ENCODE results near the gene ZFP36.

Gene ZFP36

DNA sequence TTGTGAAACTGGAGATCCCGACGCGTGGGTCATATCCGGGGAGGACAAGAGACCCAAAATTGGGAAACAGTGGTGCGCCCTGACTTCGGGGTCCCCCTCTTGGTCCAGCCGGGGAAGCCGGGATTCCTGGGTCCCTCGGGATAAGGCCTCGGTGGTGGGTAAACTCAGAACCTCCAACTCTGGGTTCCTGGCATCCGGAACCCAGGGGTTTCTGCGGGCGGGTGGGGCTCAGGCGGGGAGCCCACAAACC is 688 bp downstream of the ZFP36 start:
- DNase-seq, result no peak

DNA sequence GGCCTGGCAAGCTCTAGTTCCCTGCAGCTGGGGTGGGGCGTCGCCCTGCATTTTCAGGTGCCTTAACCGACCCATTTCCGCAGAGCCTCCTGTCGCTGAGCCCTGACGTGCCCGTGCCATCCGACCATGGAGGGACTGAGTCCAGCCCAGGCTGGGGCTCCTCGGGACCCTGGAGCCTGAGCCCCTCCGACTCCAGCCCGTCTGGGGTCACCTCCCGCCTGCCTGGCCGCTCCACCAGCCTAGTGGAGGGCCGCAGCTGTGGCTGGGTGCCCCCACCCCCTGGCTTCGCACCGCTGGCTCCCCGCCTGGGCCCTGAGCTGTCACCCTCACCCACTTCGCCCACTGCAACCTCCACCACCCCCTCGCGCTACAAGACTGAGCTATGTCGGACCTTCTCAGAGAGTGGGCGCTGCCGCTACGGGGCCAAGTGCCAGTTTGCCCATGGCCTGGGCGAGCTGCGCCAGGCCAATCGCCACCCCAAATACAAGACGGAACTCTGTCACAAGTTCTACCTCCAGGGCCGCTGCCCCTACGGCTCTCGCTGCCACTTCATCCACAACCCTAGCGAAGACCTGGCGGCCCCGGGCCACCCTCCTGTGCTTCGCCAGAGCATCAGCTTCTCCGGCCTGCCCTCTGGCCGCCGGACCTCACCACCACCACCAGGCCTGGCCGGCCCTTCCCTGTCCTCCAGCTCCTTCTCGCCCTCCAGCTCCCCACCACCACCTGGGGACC is 1.2 kb downstream of the ZFP36 start:
- DNase-seq, result peak; percentile 72

DNA sequence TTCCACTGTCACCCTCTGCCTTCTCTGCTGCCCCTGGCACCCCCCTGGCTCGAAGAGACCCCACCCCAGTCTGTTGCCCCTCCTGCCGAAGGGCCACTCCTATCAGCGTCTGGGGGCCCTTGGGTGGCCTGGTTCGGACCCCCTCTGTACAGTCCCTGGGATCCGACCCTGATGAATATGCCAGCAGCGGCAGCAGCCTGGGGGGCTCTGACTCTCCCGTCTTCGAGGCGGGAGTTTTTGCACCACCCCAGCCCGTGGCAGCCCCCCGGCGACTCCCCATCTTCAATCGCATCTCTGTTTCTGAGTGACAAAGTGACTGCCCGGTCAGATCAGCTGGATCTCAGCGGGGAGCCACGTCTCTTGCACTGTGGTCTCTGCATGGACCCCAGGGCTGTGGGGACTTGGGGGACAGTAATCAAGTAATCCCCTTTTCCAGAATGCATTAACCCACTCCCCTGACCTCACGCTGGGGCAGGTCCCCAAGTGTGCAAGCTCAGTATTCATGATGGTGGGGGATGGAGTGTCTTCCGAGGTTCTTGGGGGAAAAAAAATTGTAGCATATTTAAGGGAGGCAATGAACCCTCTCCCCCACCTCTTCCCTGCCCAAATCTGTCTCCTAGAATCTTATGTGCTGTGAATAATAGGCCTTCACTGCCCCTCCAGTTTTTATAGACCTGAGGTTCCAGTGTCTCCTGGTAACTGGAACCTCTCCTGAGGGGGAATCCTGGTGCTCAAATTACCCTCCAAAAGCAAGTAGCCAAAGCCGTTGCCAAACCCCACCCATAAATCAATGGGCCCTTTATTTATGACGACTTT is 2.0 kb downstream of the ZFP36 start:
- DNase-seq, result peak; percentile 70

DNA sequence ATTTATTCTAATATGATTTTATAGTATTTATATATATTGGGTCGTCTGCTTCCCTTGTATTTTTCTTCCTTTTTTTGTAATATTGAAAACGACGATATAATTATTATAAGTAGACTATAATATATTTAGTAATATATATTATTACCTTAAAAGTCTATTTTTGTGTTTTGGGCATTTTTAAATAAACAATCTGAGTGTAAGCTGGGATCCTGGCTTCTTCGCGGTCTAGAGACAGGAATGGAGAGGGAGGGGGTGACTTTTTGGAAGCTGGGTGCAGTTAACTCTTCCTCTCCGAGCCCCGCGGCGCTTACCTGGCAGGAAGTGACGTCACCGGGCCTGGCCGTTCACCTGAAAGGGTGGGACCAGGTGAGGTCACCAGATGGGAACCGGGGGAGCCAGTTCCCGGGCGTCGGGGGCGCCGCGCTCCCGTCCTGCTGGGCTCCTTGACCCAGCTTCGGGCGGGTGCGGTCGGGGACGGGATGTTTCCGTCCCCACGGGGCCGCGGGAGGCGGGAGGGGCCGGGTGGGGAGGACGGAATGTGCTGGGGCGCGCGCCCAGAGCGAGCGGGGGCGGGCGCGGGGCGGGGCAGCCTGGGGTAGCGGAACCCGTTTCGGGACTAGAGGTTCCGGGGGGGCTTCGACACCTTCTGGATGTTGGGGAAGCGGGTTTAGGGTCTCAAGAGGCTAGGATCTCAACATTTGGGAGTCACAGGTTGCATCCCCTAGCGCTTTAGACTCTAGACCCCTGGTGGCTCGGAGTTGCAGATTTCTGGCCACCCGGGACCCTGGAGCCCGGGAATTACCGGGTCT is 2.8 kb downstream of the ZFP36 start:
- DNase-seq, result peak; percentile 94

DNA sequence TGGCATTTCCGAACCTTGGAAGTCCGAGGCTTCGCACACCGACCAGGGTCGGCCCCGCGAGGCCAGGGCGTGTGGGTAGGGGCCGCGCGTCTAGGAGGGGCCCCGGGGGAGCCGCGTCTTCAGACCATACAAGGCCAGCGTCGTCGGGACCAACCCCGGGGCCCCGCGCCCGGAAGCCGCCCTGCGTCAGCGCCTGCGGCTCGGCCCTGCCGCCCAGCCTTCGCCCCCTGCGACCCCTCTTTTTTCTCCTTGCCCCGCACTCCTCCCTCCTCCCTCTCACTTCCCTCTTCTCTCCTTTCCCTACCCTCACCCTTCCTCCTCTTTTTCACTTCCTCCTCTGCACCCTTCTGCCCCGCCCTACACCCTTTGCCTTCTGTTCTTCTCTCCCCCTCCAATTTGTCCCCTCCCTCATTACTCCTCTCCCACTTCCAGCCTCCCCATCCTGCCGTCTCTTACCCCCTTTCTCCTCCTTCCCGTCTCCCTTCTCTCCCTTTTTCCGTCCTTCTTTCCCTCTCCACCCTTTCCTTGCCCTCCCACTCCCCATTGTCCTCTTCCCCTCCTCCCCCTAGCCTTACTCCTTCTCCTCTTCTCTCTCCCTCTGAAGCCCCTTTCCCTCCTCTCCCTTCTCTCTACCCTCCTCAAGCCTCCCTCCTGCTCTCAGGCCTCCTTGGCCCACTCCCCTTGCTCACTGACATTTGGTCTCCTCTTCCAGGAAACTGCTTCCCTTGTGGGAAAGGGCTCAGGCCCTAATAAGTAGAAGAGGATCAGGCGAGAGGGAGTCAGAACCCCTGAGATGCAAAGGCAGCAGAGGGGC is 3.6 kb downstream of the ZFP36 start:
- DNase-seq, result peak; percentile 88

DNA sequence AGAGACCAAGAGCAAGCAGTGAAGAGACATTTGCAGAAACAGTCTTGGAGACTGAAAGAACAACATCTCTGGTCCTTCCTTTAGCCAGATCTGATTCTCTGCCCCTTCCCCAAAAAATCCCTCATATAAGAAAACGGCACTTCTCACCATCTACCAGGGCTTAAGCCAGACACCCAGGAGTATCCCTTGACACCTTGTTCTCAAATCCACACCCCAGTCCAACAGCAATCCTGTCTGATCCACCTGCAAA is 4.1 kb downstream of the ZFP36 start:
- DNase-seq, result no peak

DNA sequence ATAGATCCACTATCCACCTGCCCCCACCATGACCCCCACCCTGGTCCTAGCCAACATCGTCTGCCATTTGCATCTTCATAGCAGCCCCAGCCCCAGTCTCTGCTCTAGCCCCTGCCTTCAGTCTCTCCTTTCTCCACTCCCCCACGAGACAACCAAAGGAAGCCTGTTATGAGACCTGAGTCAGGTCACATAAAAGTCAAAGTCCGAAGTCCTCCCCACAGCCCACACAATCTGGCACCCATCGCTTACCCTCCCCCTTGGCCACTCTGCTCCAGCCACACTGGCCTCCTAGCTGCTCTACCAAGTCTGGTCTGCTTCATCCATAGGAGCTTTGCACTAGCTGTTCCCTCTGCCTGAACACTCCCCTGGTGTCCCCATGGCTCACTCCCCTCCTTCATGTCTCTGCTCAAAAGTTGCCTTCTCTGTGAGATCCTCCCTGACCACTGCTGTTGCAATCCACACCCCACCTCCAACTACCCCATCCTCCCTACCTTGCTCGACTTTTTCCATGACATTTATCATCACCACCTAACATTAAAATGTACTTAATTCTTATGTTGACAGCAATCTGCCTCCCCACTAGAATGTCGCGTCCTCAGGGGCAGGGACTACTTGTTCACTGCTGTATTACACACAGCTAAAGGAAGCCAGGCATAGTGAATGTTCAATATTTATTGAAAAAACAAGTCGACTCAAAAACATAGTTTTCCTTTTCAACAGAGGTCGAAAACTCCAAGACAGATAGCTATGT is 4.6 kb downstream of the ZFP36 start:
- DNase-seq, result peak; percentile 68

DNA sequence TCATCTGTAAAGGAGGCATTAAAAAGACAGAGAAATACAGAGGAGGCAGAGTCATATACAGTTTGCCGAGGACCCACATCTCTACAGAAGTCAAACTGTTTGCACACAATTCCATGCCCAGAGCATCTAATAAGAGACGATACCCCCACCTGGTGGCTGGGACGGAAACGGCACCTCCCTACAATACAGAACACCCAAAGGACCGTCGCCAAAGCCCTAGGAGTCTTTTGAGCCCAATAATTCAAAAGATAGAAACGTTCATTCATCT is 5.1 kb downstream of the ZFP36 start:
- peak; percentile 90 for DNase-seq

DNA sequence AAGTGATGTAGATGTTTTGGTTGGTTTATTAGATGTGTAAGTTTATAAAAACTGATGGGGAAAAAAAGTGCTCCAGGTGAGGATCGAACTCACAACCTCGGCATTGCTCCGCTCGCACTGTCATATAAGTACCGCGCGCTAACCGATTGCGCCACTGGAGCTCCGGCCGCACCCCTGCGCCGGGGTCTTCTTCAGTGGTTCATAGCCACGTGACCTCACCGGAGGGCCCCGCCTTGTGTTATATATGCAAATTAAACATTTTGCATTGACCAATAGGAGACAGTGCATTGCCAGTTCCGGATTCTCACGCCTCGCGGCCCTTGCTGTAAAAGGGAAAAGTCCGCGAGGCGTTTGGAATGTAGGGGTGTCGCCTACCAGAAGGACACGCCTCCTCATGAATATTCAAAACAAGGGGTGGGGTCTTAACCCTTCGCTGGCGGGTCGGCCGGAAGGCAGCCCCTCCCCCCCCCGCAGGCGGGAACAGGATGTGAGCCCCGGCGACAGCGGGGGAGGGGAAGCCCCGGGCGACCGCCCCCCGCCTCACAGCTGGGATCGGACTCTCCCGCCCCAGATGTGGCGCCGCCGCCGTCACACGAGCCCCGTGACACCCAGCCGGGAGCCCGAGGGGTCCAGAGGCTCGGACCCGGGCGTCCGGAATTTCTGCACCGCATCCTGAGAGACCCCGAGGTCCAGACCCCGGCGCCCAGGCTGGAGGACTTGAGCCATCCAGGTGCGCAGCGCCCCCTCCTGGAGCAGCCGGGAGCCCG is 5.6 kb downstream of the ZFP36 start, which contains the start of gene PLEKHG2:
Gene PLEKHG2, plus strand, starts transcription at position 570 of the 767 bp plus-strand sequence. CDS start 1,418 bp downstream, outside the sequence.
- peak; percentile 99 for DNase-seq

DNA sequence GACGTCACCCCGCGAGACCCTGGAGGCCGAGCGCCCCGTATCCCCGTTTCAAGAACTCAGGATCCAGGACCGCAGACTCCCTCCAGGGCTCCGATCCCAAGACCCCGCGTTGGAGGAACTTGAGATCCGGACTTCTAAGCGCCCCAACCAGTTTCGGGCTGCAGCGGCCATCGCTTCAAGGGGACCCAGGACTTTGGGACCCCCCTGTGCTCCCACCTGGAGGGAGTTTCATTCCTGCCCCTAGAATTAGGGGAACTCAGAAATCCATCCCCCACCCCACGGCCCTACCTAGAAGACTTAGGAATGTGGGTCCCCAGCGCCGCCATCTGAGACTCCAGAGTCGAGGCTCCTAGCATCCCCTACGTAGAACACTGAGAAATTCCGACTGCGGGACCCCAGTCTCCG is 6.2 kb downstream of the ZFP36 start:
- DNase-seq, result no peak

DNA sequence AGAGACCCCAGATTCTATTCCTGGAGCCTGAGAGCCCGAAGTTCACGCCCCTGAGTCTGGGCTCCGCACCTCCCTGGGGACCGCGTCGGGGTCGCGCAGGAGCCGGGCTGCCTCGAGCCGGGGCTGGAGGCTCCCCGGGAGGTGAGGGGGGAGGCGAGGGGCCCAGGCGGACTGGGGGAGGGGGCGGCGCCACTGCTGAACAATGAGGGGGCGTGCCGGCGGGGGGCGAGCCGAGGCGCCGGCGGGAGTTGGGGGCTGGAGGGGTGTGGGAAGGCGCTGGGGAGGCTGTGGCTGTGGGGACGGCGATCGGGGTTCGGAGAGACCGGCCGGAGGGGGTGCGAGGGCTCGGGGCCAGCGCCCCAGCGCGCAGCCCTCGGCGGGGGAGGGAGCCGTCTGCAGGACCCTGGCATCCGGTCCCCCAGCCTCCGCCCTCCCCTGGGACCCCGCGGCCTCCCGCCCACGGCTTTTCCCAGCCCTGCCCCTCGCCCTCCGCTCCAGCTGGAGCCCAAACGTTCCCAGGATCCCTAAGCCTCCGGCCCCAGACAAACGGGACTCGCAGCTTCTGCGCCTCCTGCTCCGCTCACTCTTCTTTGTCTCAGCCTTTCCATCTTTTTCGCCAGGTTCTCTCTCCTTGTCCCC is 6.7 kb downstream of the ZFP36 start:
- DNase-seq, result peak; percentile 57

DNA sequence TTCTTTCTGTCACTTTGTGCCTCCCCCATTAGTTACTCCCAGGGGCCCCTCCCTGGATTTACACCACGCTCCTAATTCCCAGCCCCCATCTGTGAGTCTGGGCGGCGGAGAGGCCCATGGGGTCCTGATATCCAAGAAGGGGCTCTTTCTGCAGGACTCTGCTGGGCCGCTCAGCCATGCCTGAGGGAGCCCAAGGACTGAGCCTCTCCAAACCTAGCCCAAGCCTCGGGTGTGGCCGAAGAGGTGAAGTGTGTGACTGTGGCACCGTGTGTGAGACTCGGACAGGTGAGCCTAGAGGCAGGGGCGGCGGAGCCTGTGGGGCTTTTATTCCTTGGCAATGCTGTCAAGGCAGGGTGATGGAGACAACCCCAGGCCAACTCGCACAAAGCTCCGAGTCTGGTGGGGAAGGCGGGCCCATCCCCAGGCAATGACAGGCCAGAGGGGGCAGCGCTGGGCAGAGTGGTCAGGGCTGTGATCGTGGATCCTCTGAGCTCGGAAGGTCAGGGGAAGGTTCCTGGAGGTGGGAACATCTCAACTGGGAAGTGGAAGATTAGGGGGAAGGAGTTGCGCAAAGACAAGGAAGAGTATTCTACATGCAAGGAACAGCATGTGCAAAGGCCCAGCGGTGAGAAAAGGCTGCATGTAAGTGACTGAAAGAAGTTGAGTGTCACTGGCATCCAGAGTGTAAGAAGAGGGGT is 7.4 kb downstream of the ZFP36 start:
- DNase-seq, result no peak

DNA sequence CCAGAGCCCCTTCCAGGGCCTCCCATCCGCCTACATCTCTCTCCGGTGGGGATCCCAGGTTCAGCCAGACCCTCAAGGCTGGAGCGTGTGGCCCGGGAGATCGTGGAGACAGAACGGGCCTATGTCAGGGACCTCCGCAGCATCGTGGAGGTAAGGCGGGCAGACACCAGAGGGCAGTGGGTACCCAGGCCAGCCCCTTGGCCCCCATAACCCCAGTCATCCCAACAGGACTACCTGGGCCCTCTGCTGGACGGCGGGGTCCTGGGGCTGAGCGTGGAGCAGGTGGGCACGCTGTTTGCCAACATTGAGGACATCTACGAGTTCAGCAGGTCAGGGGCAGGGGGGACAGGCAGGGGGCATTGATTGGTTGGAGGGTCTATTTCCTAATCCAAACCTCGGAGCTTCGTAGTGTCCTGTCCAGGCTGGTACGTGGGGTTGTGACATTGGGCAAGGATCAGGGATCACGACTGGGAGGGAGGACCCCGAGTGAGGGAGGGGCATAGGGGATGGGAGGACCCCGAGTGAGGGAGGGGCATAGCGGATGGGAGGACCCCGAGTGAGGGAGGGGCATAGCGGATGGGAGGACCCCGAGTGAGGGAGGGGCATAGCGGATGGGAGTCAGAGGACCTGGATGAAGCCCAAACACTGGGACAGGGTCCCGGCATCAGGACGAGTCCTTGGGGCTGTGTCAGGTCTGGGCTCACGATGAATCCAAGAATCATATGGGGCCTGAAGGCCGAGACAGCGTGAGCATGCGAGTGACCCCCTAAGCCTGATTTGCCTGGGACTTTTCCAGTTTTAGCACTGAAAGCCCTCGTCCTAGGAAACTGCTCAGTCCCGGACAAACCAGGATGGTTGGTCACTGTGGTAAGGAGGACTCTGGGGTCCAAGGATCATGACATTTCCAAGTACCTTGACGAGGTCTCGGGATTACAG is 8.7 kb downstream of the ZFP36 start:
- DNase-seq, result no peak

DNA sequence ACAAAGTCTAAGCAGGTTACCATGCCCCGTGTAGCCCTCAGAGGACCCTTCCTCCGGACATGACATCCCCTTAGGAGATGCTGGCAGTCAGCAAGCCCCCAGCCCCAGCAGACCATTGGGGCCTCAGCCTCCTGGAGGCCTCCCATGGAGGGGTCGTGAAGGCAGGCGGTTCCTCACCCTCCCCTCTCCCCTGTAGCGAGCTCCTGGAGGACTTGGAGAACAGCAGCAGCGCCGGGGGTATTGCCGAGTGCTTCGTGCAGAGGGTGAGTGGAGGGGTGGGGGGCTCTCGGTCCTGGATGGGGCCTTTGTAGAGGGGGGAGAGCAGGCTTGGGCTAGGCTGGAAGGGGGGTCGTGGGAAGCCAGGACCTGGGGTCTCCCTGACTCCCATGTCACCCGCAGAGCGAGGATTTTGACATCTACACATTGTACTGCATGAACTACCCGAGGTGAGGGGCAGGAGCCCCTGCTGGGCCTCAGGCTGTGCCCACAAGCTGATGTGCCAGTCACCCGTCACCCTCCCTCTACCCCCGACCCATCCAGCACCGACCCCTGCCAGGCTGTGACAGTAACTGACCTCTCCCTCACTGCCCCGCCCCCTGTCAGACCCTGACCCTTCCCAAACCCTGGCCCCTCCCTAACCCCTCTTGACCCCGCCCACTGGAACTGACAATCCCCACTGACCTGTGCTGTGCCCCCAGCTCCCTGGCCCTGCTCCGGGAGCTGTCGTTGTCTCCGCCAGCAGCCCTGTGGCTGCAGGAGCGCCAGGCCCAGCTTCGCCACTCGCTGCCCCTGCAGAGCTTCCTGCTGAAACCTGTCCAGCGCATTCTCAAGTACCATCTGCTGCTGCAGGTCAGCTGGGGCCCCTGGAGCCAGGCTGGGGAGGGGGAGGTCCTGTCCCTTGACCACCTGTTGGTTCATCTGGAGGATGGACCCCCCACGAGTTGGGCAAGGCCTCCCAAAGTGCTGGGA is 9.8 kb downstream of the ZFP36 start:
- DNase-seq, result no peak

DNA sequence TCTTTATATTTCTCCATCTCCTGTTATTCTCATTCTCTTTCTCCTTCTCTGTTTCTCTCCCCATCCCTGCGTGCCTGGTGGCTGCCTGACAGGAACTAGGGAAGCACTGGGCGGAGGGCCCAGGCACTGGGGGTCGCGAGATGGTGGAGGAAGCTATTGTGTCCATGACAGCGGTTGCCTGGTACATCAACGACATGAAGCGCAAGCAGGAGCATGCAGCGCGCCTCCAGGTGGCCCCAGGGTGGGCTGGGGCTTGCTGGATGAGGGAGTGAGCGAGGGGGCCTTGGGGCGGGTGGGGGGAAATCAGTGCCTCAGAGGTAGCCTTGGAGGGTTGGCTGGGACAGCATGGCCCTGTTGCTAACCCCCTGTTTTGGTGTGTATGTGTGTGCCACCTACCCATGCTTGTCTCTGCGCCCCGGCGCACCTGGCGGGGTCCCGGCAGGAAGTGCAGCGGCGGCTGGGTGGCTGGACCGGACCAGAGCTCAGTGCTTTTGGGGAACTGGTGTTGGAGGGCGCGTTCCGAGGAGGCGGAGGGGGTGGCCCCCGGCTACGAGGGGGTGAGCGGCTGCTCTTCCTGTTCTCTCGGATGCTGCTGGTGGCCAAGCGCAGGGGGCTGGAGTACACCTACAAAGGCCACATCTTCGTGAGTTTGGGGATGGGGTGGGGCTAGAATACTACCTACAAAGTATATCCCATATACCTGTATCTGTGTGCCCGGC is 11.0 kb downstream of the ZFP36 start:
- DNase-seq, result no peak

DNA sequence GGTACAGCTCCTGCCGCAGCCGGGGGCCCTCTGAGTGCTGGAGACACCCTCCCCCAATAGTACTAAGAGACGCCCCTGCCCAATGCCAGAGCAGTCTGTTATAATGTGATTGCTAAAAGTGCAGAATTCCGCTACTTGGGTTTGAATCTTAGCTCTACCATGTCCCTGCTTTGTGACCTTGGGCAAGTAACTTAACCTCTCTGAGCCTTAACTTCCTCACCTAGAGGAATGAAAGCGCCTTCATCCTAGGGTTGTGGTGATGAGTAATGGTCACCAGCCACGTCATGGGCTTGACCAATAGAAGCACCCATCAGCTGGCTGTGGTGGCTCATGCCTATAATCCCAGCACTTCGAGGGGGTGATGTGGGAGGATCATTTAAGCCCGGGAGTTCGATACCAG is 12.4 kb downstream of the ZFP36 start:
- no peak for DNase-seq

DNA sequence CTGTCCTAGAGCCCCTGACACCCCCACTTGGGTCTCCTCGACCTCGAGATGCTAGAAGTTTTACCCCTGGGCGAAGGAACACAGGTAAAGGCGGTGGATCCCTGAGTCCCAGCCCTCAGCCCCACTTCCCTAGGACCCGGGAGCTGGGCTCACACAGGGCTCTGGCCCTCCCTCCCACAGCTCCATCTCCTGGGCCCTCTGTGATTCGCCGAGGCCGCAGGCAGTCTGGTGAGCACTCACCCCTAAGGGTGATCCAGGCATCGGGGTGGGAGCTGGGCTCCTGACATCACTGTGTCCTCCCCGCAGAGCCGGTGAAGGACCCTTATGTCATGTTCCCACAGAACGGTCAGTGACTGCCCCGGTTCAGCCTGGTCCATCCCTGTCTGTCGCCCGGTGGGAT is 14.1 kb downstream of the ZFP36 start:
- no peak for DNase-seq

DNA sequence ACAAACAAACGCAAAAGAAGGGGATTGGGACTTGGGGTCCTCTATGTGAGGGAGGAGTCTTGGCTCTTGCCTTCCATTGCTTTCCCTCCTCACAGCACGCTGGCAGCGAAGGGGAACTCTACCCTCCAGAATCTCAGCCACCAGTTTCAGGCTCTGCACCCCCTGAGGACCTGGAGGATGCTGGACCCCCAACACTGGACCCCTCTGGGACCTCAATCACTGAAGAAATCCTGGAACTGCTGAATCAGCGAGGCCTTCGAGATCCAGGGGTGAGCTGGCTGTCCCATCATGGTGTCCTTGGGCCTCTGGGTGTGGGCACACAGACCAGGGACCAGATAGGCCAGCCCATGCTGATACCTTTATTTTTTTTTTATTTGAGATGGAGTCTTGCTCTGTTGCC is 15.4 kb downstream of the ZFP36 start:
- no peak for DNase-seq
